SK-N-SH (cell line): ENCODE results near the gene VWA3B. TPM values are rescaled to one million over a fixed set of nuclear protein-coding genes. Genes with fewer than 3 reads are reported as not detected.

Source experiments
- CTCF ChIA-PET: fragments of 300-600, 350-600 bp; formaldehyde crosslinking; extraction: SDS; loops from one replicate; lab custom pipeline; 2021; lab: Yijun Ruan, JAX
- POLR2A ChIA-PET: fragments of 350-600 bp; sonication (Branson Sonifier 250); formaldehyde crosslinking; extraction: SDS; loops from one replicate; lab custom pipeline; 2020; ENCODE audit warnings: antibody characterized with exemption, inconsistent platforms; lab: Yijun Ruan, JAX
- DNase-seq: peaks from one replicate; pipeline ENCODE4 v3.0.0; 2012
- H2AFZ ChIP-seq: fragments of 200-600 bp; sonication (generic); 2 replicates; pipeline ENCODE4 v1.8.1; 2016; ENCODE audit warnings: antibody characterized with exemption, mild to moderate bottlenecking, low read depth
- H3F3A ChIP-seq: fragments of 200-600 bp; sonication (generic); replicated peaks from 2 replicates; pipeline ENCODE3; 2016; ENCODE audit warnings: antibody characterized with exemption, mild to moderate bottlenecking; ENCODE audit not compliant: insufficient read depth
- H3K27ac ChIP-seq, 2 experiments: fragments of 200-500 bp in 1 of 2; fragments of 200-600 bp in 1 of 2; sonication (Bioruptor generic) in 1 of 2; sonication (generic), shearing (Covaris generic) in 1 of 2; 2 replicates each; pipeline versions ENCODE4 v1.5.1 to v1.6.1; 2014 to 2016; ENCODE audit warnings: low read depth in 2 of 2, inconsistent platforms in 1 of 2, low read length in 1 of 2, mild to moderate bottlenecking in 1 of 2, mixed read lengths in 1 of 2
- H3K27me3 ChIP-seq: fragments of 200-600 bp; sonication (generic), shearing (Covaris generic); 2 replicates; pipeline ENCODE4 v1.6.1; 2016; ENCODE audit warnings: mixed run types; ENCODE audit not compliant: insufficient read depth
- H3K36me3 ChIP-seq, 2 experiments: fragments of 200-500 bp in 1 of 2; fragments of 200-600 bp in 1 of 2; sonication (Bioruptor generic) in 1 of 2; sonication (generic) in 1 of 2; replicated peaks in 1 of 2; 2 replicates each; pipeline versions ENCODE3 to v1.5.1; 2014 to 2016; ENCODE audit warnings: low read length in 1 of 2, mild to moderate bottlenecking in 1 of 2; ENCODE audit not compliant: insufficient read depth in 2 of 2, control insufficient read depth in 1 of 2
- H3K4me1 ChIP-seq, 2 experiments: fragments of 200-500 bp in 1 of 2; fragments of 200-600 bp in 1 of 2; sonication (Bioruptor generic) in 1 of 2; sonication (generic), shearing (Covaris generic) in 1 of 2; 2 replicates each; pipeline versions ENCODE4 v1.5.1 to v1.6.1; 2014 to 2016; ENCODE audit warnings: low read depth in 1 of 2, low read length in 1 of 2, mixed run types in 1 of 2; ENCODE audit not compliant: insufficient read depth in 2 of 2, control insufficient read depth in 1 of 2
- H3K4me2 ChIP-seq: fragments of 200-600 bp; sonication (generic), shearing (Covaris generic); 2 replicates; pipeline ENCODE4 v1.6.1; 2017; ENCODE audit warnings: mixed run types
- H3K4me3 ChIP-seq, 2 experiments: fragments of 200-500 bp in 1 of 2; fragments of 200-600 bp in 1 of 2; sonication (Bioruptor generic) in 1 of 2; sonication (generic), shearing (Covaris generic) in 1 of 2; 2 replicates each; pipeline versions ENCODE4 v1.5.1 to v1.8.1; 2014 to 2016; ENCODE audit warnings: low read depth in 2 of 2, inconsistent platforms in 1 of 2, low read length in 1 of 2, mild to moderate bottlenecking in 1 of 2, mixed read lengths in 1 of 2, moderate library complexity in 1 of 2
- H3K79me2 ChIP-seq: fragments of 200-600 bp; sonication (generic); 2 replicates; pipeline ENCODE4 v1.8.1; 2017; ENCODE audit warnings: mild to moderate bottlenecking; ENCODE audit not compliant: insufficient read depth
- H3K9ac ChIP-seq: fragments of 200-600 bp; sonication (generic); 2 replicates; pipeline ENCODE4 v1.6.1; 2017; ENCODE audit warnings: mixed run types
- H3K9me2 ChIP-seq: fragments of 200-600 bp; sonication (generic); 2 replicates; pipeline ENCODE4 v1.6.1; 2017; ENCODE audit warnings: mixed run types
- H3K9me3 ChIP-seq: fragments of 200-600 bp; sonication (generic); 2 replicates; pipeline ENCODE4 v1.6.1; 2017; ENCODE audit warnings: mixed run types, mild to moderate bottlenecking, moderate library complexity
- H4K20me1 ChIP-seq: fragments of 200-600 bp; sonication (generic); 2 replicates; pipeline ENCODE4 v1.6.1; 2017; ENCODE audit warnings: mild to moderate bottlenecking, mixed run types; ENCODE audit not compliant: insufficient read depth
- CHD2 ChIP-seq: fragments of 150-350 bp; IDR thresholded peaks from 2 replicates; pipeline ENCODE4 v1.6.1; 2018; ENCODE audit warnings: low read length; ENCODE audit not compliant: partially characterized antibody
- EP300 ChIP-seq, 2 experiments: IDR thresholded peaks; 2 replicates each; pipeline versions ENCODE4 v1.4.0 to v1.6.1; 2012; ENCODE audit warnings: borderline replicate concordance in 1 of 2, low read depth in 1 of 2, low read length in 1 of 2
- EZH2phosphoT487 ChIP-seq: fragments of 200-600 bp; sonication (generic); IDR thresholded peaks from 2 replicates; pipeline ENCODE4 v1.6.1; 2017; ENCODE audit warnings: low read depth, mixed run types, mild to moderate bottlenecking, antibody characterized with exemption, moderate library complexity, borderline replicate concordance
- FOSL2 ChIP-seq: IDR thresholded peaks from 2 replicates; pipeline ENCODE4 v1.4.0; 2012; ENCODE audit warnings: low read depth, mild to moderate bottlenecking, moderate library complexity, borderline replicate concordance
- FOXM1 ChIP-seq: IDR thresholded peaks from 2 replicates; pipeline ENCODE4 v1.4.0; 2012; ENCODE audit warnings: low read depth, mild to moderate bottlenecking
- JUND ChIP-seq: IDR thresholded peaks from 2 replicates; pipeline ENCODE4 v1.4.0; 2012
- MXI1 ChIP-seq: IDR thresholded peaks from 2 replicates; pipeline ENCODE4 v1.6.1; 2012; ENCODE audit warnings: mild to moderate bottlenecking, low read depth, low read length, improper control_type of control experiment
- PBX3 ChIP-seq: IDR thresholded peaks from 2 replicates; pipeline ENCODE4; 2012
- RFX5 ChIP-seq: IDR thresholded peaks from 2 replicates; pipeline ENCODE4 v1.6.1; 2012; ENCODE audit warnings: mild to moderate bottlenecking, improper control_type of control experiment, low read length
- RXRA ChIP-seq: IDR thresholded peaks from 2 replicates; pipeline ENCODE4 v1.4.0; 2012; ENCODE audit warnings: low read depth, mild to moderate bottlenecking, borderline replicate concordance
- SIN3A ChIP-seq: IDR thresholded peaks from 2 replicates; pipeline ENCODE4 v1.6.1; 2012; ENCODE audit warnings: low read depth, mild to moderate bottlenecking, low read length, moderate library complexity, borderline replicate concordance
- SMC3 ChIP-seq: IDR thresholded peaks from 2 replicates; pipeline ENCODE4 v1.6.1; 2012; ENCODE audit warnings: low read depth, low read length, improper control_type of control experiment
- TAF1 ChIP-seq: IDR thresholded peaks from 2 replicates; pipeline ENCODE4 v1.6.1; 2012; ENCODE audit warnings: low read depth, mild to moderate bottlenecking, low read length, moderate library complexity, borderline replicate concordance
- USF1 ChIP-seq: IDR thresholded peaks from 2 replicates; pipeline ENCODE4 v1.4.0; 2012; ENCODE audit warnings: low read depth, borderline replicate concordance
- USF2 ChIP-seq: fragments of 150-350 bp; IDR thresholded peaks from 2 replicates; pipeline ENCODE4 v1.6.1; 2017; ENCODE audit warnings: antibody characterized with exemption, low read length, low read depth, borderline replicate concordance
- YY1 ChIP-seq: IDR thresholded peaks from 2 replicates; pipeline ENCODE4 v1.4.0; 2012; ENCODE audit warnings: low read depth, mild to moderate bottlenecking
- WGBS: methylation state at CpG from one replicate; pipeline ENCODE4 v1.1.6; 2017; ENCODE audit warnings: low lambda C conversion rate; 5-methylcytosine and 5-hydroxymethylcytosine counted together
- polyA plus RNA-seq, 3 experiments: library from polyadenylated mRNA; depleted of rRNA; stranded (reverse); fragments of >200 nt; gene quantifications; 2 replicates each; pipeline ENCODE4 v1.2.3, GENCODE V29; 2012

The VWA3B gene
- polyA plus RNA-seq, 1 of the 3 experiments (the other 2 are of a cell fraction), result not detected

GRCh38 chr2:98313492-98314250, 226.7 kb downstream of the VWA3B start:
- Histone ChIP-seq H3K9ac (no peak overlapping the region), H3K9me3 (no peaks in the 10 kb centered on the region), H3K27me3 (no peaks in the 10 kb centered on the region), H3K4me2 (no peak overlapping the region), H4K20me1 (no peaks in the 10 kb centered on the region), H3K4me3 (no peak overlapping the region), H3K27ac (no peak overlapping the region), H3K9me2 (no peaks in the 10 kb centered on the region), H3K79me2 (no peaks in the 10 kb centered on the region), H3K36me3 (no peaks in the 10 kb centered on the region), H3K4me1 (no peaks in the 10 kb centered on the region), H3F3A (no peaks in the 10 kb centered on the region), H2AFZ (no peak overlapping the region)
- CTCF ChIA-PET, result no interaction called here
- POLR2A ChIA-PET, result no interaction called here
- TF ChIP-seq YY1 (no peak), SMC3 (no peak), RFX5 (no peak), RXRA (no peak), PBX3 (no peak), FOXM1 (no peak), SIN3A (no peak), JUND (no peak), USF1 (no peak), EP300 (IDR thresholded peaks at IDR 0.05; ENCODE audit: borderline replicate concordance in 1 of 2, low read depth in 1 of 2, low read length in 1 of 2) (no peak)
- DNase-seq, result no peak
- 59% methylated on average over 8 of the region's 8 CpGs for WGBS

- no peak overlapping the region for H2AFZ ChIP-seq
- no peak for DNase-seq
- 82% methylated on average over 4 of the region's 4 CpGs for WGBS
- H3K9me3 ChIP-seq, result no peaks in the 10 kb centered on the region
- H3K4me2 ChIP-seq, result no peak overlapping the region
- CTCF ChIA-PET, result no interaction called here
- H3K36me3 ChIP-seq, result no peaks in the 10 kb centered on the region
- H3K27ac ChIP-seq, result no peak overlapping the region
- H3K9ac ChIP-seq, result no peak overlapping the region
- POLR2A ChIA-PET, result no interaction called here
- H3F3A ChIP-seq, result no peaks in the 10 kb centered on the region
- H4K20me1 ChIP-seq, result no peaks in the 10 kb centered on the region
- no peaks in the 10 kb centered on the region for H3K79me2 ChIP-seq
- no peaks in the 10 kb centered on the region for H3K27me3 ChIP-seq
- TF ChIP-seq FOSL2 (no peak), EZH2phosphoT487 (no peak), TAF1 (no peak), CHD2 (no peak), MXI1 (no peak), USF2 (no peak)
- H3K4me3 ChIP-seq, result no peak overlapping the region
- no peaks in the 10 kb centered on the region for H3K9me2 ChIP-seq
- H3K4me1 ChIP-seq, result no peaks in the 10 kb centered on the region
Observed at GRCh38 chr2:98314251-98314650, 227.3 kb downstream of the VWA3B start.
